IgD-negative memory B cell (primary cell): ENCODE results near the gene ERC2. TPM values are rescaled to one million over a fixed set of nuclear protein-coding genes. Genes with fewer than 3 reads are reported as not detected.

Source experiments
- H3K27ac Mint-ChIP-seq, 3 donors: one replicate each; pipeline ENCODE4 v1.8.0; 2020 to 2022; ENCODE audit warnings: mild to moderate bottlenecking in 3 of 3, mixed read lengths in 3 of 3, moderate library complexity in 1 of 3
- H3K27me3 Mint-ChIP-seq: one replicate; pipeline ENCODE4 v1.8.0; 2021; ENCODE audit warnings: mixed read lengths
- H3K36me3 Mint-ChIP-seq: one replicate; pipeline ENCODE4 v1.8.0; 2020; ENCODE audit warnings: mild to moderate bottlenecking, mixed read lengths
- H3K4me1 Mint-ChIP-seq, 3 donors: one replicate each; pipeline ENCODE4 v1.8.0; 2020 to 2022; ENCODE audit warnings: mixed read lengths in 3 of 3, mild to moderate bottlenecking in 1 of 3
- H3K4me3 Mint-ChIP-seq, 4 donors: one replicate each; pipeline ENCODE4 v1.8.0; 2020 to 2022; ENCODE audit warnings: mild to moderate bottlenecking in 4 of 4, mixed read lengths in 4 of 4, moderate library complexity in 3 of 4
- H3K9me3 Mint-ChIP-seq, 3 donors: one replicate each; pipeline ENCODE4 v1.8.0; 2020 to 2021; ENCODE audit warnings: mixed read lengths in 3 of 3, mild to moderate bottlenecking in 1 of 3
- polyA plus RNA-seq: library from polyadenylated mRNA; unstranded; fragments of 300-500 nt; fragmentation: Illumina TruSeq; gene quantifications from one replicate; pipeline ENCODE4 v1.2.3, GENCODE V29; 2021

Gene ERC2
- polyA plus RNA-seq, 1 donor from 2014 or later, result not detected

- no peaks in the 10 kb centered on the region for H3K4me1 Mint-ChIP-seq
- H3K4me3 Mint-ChIP-seq, result no peak overlapping the region
- no peak overlapping the region for H3K27ac Mint-ChIP-seq
- H3K36me3 Mint-ChIP-seq, result no peaks in the 10 kb centered on the region
- peaks cover 3% of the 10 kb centered on the region for H3K27me3 Mint-ChIP-seq
- H3K9me3 Mint-ChIP-seq, result peaks cover 0 to 3% (median 0%) of the 10 kb centered on the region in 3 donors
Measured at GRCh38 chr3:55620351-55621025, 847.8 kb downstream of the ERC2 start.

GRCh38 chr3:55619046-55619808 is 849.0 kb downstream of the ERC2 start:
- Mint-ChIP-seq H3K4me1 (no peaks in the 10 kb centered on the region), H3K36me3 (no peaks in the 10 kb centered on the region), H3K4me3 (no peak overlapping the region), H3K9me3 (peaks cover 0 to 3% (median 0%) of the 10 kb centered on the region in 3 donors), H3K27me3 (peaks cover 3% of the 10 kb centered on the region), H3K27ac (no peak overlapping the region)

DNA sequence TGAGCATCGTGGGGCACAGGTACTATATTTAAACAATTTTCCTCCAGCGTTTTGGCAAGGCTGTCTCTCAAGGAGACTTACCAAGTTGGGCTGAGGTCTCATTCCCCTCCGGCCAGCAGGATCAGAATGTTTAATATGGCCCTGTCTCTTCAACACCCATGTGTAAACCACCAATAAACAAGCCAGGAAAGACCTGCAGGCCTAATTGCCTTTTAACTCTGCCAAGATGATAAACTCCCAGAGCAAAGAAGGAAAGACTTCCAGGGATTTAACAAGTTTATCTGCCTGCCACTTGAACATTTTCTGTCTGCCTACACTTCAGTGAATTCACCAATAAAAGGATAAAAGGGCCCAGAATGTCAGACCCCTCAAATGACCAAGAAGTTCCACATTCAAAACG is 850.9 kb downstream of the ERC2 start:
- H3K36me3 Mint-ChIP-seq, result no peaks in the 10 kb centered on the region
- H3K27me3 Mint-ChIP-seq, result peaks cover 3% of the 10 kb centered on the region
- H3K4me3 Mint-ChIP-seq, result no peak overlapping the region
- H3K4me1 Mint-ChIP-seq, result no peaks in the 10 kb centered on the region
- H3K27ac Mint-ChIP-seq, result no peak overlapping the region
- H3K9me3 Mint-ChIP-seq, result peaks cover 0 to 3% (median 0%) of the 10 kb centered on the region in 3 donors

GRCh38 chr3:55616803-55617202 is 851.5 kb downstream of the ERC2 start:
- H3K4me1 Mint-ChIP-seq, result no peaks in the 10 kb centered on the region
- H3K36me3 Mint-ChIP-seq, result no peaks in the 10 kb centered on the region
- H3K9me3 Mint-ChIP-seq, result peaks cover 0 to 3% (median 0%) of the 10 kb centered on the region in 3 donors
- no peak overlapping the region for H3K27ac Mint-ChIP-seq
- H3K4me3 Mint-ChIP-seq, result no peak overlapping the region
- H3K27me3 Mint-ChIP-seq, result peaks cover 3% of the 10 kb centered on the region

DNA sequence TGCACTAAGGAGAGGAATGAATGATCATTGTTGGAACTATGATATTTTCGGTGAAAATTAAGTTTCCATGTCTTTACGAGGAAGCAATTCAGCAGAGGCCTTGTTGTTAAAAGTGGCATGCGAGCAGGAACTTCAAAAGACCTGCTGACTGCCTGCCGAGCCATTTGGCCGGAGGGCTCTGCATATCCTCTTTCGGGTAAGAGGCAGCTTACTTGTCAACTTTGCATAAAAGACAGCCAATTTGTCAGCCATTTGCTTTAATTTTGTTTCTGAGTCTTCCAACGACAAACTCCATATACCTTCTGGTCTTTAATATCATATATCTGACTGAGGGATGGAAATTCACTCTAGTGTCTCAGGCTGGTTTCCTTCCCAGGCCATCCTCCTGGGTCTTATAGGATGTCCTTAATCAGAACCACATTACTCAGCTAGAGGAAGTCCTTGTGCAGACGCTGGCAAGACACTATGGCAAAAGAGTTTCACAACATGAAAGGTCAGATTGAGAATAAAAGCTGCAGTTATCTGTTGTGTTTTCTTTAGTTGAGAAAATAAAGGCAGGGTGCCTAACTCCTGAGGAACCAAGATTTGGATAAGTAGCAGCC is 852.5 kb downstream of the ERC2 start:
- H3K4me3 Mint-ChIP-seq, result no peak overlapping the region
- H3K36me3 Mint-ChIP-seq, result no peaks in the 10 kb centered on the region
- H3K4me1 Mint-ChIP-seq, result no peaks in the 10 kb centered on the region
- H3K27ac Mint-ChIP-seq, result no peak overlapping the region
- peaks cover 0 to 4% (median 0%) of the 10 kb centered on the region in 3 donors for H3K9me3 Mint-ChIP-seq
- no peaks in the 10 kb centered on the region for H3K27me3 Mint-ChIP-seq

DNA sequence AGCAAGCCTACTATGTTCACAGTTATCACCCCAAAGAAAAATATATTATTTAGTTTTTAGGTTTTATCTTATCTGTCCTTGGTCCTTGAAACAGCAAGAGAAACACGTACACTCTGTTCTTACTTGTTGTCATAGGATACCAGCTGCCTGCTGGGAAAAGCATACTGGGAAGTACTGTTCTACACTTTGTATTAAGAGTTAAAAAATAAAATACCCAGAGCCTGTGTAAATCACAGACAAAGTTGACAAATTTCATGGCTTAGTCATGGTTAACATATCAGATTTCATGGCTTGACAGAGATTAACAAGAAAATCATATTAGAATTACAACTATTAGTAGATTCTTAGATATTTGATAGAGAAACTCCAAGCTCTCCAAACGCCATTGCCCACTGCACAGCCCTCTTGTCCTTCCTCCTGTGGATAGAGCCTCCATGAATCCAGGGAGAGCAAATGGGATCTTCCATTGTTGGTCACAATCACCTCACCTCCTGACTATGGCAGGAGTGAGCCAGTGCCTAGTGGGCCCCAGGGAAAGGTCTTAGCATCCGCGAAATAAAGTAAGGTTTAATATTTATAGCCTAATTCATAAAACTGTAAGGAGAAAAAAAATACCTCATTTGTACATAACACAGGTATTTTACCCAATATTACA is 853.1 kb downstream of the ERC2 start:
- peaks cover 0 to 4% (median 0%) of the 10 kb centered on the region in 3 donors for H3K9me3 Mint-ChIP-seq
- no peaks in the 10 kb centered on the region for H3K36me3 Mint-ChIP-seq
- no peak overlapping the region for H3K4me3 Mint-ChIP-seq
- H3K4me1 Mint-ChIP-seq, result no peaks in the 10 kb centered on the region
- no peaks in the 10 kb centered on the region for H3K27me3 Mint-ChIP-seq
- peak overlapping the region in 1 of 3 donors; percentile 71 for H3K27ac Mint-ChIP-seq

DNA sequence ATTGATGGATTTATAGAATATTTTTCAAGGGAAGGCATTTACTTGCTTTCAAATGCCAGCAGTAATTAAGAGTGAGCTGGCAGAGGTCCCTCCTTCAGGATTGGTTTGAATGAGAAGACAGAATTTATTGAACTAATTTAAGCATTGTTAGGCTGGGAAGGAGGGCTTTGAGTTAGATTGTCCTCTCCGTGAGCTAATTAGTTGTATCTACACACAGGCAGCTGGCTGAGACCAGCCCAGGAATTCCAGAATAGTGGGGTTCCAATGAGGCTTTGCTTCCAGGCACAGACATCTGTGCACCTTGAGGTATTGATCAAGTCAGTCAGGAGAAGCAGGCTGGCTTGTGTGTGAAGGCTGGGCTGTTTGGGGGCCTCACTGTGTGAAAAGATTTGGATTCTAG is 857.1 kb downstream of the ERC2 start:
- no peaks in the 10 kb centered on the region for H3K27me3 Mint-ChIP-seq
- H3K36me3 Mint-ChIP-seq, result no peaks in the 10 kb centered on the region
- H3K9me3 Mint-ChIP-seq, result peaks cover 0 to 2% (median 1%) of the 10 kb centered on the region in 3 donors
- H3K27ac Mint-ChIP-seq, result no peak overlapping the region
- peaks cover 0 to 6% (median 0%) of the 10 kb centered on the region in 3 donors for H3K4me1 Mint-ChIP-seq
- no peak overlapping the region for H3K4me3 Mint-ChIP-seq

GRCh38 chr3:55609230-55609827 is 858.9 kb downstream of the ERC2 start:
- Mint-ChIP-seq H3K4me1 (peaks cover 0 to 6% (median 0%) of the 10 kb centered on the region in 3 donors), H3K27ac (no peak overlapping the region), H3K27me3 (no peaks in the 10 kb centered on the region), H3K36me3 (no peaks in the 10 kb centered on the region), H3K4me3 (no peak overlapping the region), H3K9me3 (peaks cover 0 to 2% (median 1%) of the 10 kb centered on the region in 3 donors)

- H3K27ac Mint-ChIP-seq, result no peak overlapping the region
- H3K27me3 Mint-ChIP-seq, result no peaks in the 10 kb centered on the region
- peaks cover 0 to 6% (median 0%) of the 10 kb centered on the region in 3 donors for H3K4me1 Mint-ChIP-seq
- H3K9me3 Mint-ChIP-seq, result peaks cover 0 to 2% (median 1%) of the 10 kb centered on the region in 3 donors
- H3K36me3 Mint-ChIP-seq, result no peaks in the 10 kb centered on the region
- peak overlapping the region in 1 of 4 donors; percentile 49 for H3K4me3 Mint-ChIP-seq
Measured at GRCh38 chr3:55608301-55608937, 859.8 kb downstream of the ERC2 start.

- H3K4me1 Mint-ChIP-seq, result peaks cover 0 to 6% (median 1%) of the 10 kb centered on the region in 3 donors
- H3K4me3 Mint-ChIP-seq, result peak overlapping the region in 1 of 4 donors; percentile 63
- peaks cover 0 to 2% (median 1%) of the 10 kb centered on the region in 3 donors for H3K9me3 Mint-ChIP-seq
- no peaks in the 10 kb centered on the region for H3K36me3 Mint-ChIP-seq
- no peak overlapping the region for H3K27ac Mint-ChIP-seq
- no peaks in the 10 kb centered on the region for H3K27me3 Mint-ChIP-seq
Measured at GRCh38 chr3:55607844-55608243, 860.4 kb downstream of the ERC2 start.

DNA sequence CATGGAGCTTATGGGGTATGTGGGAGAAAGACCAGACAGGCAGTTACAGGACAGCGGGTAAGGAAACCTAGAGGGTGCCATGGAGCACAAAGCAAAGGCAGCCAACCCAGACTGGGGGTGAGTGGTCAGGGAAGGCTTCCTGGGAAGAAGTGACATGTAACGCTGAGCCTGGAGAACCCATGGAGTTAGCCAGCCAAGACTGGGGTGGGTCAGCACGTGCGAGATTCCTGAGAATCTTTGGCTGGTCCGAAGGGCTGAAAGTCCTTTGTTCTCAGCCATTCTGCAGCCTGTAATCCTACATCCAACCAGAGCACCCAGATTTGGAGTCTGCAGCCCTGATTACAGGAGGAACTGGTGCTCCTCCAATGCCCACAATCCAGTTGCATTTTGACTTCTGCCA is 861.1 kb downstream of the ERC2 start:
- Mint-ChIP-seq H3K4me1 (peaks cover 0 to 6% (median 1%) of the 10 kb centered on the region in 3 donors), H3K36me3 (no peaks in the 10 kb centered on the region), H3K4me3 (no peak overlapping the region), H3K27ac (no peak overlapping the region), H3K9me3 (peaks cover 0 to 2% (median 1%) of the 10 kb centered on the region in 3 donors), H3K27me3 (peaks cover 2% of the 10 kb centered on the region)

- Mint-ChIP-seq H3K4me3 (no peak overlapping the region), H3K9me3 (peaks cover 0 to 2% (median 0%) of the 10 kb centered on the region in 3 donors), H3K36me3 (no peaks in the 10 kb centered on the region), H3K27me3 (peaks cover 5% of the 10 kb centered on the region), H3K4me1 (peaks cover 0 to 6% (median 1%) of the 10 kb centered on the region in 3 donors), H3K27ac (no peak overlapping the region)
Measured at GRCh38 chr3:55605443-55606236, 862.6 kb downstream of the ERC2 start.

- Mint-ChIP-seq H3K27me3 (peaks cover 5% of the 10 kb centered on the region), H3K4me1 (peaks cover 0 to 6% (median 1%) of the 10 kb centered on the region in 3 donors), H3K27ac (no peak overlapping the region), H3K4me3 (no peak overlapping the region), H3K9me3 (peaks cover 0 to 2% (median 0%) of the 10 kb centered on the region in 3 donors), H3K36me3 (no peaks in the 10 kb centered on the region)
Measured at GRCh38 chr3:55604846-55605245, 863.4 kb downstream of the ERC2 start.
